Measurements from ENCODE around the gene NXPH1.
A peak's percentile ranks its signal among the peaks of the same experiment; 100 is the strongest.
"Not testable (repeated sequence)": the region's sequence is repeated elsewhere in the genome, so short reads cannot be mapped to it uniquely, and the experiment has no call there.

The NXPH1 gene

DNA sequence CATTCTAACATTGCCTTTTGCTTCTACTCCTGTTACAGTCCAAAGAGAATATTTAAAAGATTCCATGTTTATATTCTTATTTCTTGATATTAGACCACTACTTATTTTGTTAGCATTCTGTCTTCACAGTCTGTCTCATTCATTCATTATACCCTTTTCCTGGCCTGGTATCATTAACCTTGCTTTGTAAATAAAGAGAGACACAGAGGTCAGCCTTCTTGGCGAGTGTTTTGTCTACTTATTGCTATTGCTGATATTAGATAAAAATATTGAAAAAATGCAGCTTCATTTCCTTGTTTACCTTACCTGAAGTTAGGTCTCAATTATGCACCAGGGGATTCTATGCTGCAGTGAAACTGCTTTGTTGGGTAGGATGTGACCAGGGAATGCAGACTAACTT is 179.2 kb downstream of the NXPH1 start:
- DNase-seq, result no peak

DNA sequence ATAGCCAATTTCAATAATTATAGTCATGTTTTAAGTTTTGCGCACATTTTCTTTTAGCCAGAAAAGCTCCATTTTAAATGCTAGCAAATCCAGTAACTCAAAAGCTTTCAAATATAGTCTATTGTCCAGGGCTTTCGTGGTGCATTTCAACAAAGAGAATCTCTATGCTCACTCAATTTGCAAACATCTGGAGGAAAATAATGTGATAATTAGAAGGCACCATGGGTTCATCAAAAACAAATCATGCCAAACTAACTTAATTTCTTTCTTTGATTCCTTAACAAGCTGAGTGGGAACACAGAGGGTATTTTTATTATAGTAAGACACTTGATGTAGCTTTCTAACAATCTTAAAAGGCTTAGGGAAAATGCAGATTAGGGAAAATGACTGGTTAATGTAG is 179.8 kb downstream of the NXPH1 start:
- DNase-seq, result no peak

DNA sequence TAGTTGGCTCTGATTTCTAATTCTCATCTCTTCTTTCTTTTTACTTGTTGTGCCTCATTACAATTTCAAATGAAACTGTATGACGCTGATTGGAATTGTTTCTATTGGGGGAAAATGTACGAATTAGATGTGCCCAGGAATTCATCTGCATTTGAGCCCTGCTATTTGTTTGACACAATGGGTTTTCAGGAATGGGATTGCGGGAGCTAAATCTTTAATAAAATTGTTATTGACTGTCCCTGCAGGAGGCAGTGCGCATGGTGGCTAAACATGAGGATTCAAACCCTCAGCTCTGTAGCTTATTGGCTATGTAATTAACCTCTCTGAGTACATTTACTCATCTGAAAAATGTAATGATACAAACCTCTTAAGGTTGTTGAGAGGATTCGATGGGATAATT is 181.6 kb downstream of the NXPH1 start:
- no peak for DNase-seq

GRCh38 chr7:8618441-8619070 is 185.1 kb downstream of the NXPH1 start:
- DNase-seq, result no peak

GRCh38 chr7:8620169-8620568 is 186.8 kb downstream of the NXPH1 start:
- no peak for DNase-seq

DNA sequence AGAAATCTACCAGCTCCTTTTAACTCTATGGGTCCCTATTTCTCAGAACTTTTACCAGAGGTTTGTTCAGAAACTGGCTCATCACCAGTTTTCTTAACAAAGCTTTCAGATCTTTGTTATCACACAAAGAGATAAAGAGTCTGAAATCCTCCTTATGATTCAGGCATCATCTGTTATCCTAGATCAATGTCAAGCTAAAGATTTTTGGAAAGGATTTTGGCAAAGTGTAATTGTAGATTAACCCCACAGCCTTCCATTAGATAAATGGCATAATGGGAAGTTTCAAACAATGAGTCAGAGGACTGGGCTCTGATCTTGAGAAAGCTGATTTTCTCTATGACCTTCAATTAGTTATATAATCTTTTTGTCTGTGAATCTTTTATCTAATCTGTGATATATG is 192.2 kb downstream of the NXPH1 start:
- no peak for DNase-seq

DNA sequence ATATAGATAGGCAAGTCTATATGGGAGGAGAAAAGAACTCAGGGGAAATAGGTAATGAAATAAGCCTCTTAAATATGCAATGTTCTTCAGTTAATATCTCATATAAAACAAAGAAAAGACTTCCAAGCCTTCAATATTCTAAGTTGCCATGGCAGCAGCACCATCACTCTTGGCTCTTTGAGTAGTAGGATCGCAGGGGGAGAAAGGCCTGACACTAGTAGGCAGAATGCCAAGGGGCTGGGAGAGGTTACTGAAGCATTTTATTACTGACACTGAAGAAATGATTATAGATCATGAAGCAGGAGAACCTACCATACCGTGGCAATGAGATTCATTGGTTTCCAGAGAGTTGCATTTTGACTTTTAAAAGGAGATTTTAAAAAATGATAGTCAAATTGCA is 193.9 kb downstream of the NXPH1 start:
- peak; percentile 9 for DNase-seq

DNA sequence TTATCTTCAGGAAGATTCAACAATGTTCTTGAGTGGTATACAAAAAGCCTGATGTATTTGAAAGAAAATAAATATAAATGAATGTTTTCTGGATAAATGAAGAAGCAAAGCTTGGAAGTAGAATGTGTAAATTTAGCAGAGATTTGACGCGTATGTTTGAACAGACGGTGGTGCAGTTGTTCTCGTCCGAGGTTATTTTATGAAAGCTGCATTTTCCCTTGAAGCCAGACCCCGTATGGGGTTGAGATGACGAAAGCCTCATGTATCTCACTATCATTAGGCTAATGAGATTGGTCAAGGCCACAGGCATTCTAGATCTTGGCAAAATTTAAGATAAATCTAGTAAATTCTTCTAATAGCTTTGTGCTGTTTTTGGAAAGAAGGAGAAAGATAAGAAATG is 195.2 kb downstream of the NXPH1 start:
- peak; percentile 45 for DNase-seq

- no peak for DNase-seq
Observed at GRCh38 chr7:8629504-8629903, 196.1 kb downstream of the NXPH1 start.

DNA sequence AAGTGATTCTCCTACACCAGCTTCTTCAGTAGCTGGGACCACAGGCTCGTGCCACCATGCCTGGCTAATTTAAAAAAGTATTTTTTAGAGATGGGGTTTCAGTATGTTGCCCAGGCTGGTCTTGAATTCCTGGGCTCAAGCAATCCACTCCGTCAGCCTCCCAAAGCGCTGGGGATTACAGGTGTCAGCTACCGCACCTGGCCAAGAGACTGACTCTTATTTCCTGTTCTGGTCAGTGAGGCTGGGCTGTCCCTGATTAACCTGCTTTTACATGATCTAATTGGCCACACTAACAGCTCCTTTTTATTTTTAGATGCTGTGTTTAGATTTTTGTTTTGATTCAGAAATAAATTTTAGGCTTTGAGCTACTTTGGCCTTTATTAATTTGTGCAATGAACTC is 203.9 kb downstream of the NXPH1 start:
- DNase-seq, result no peak

DNA sequence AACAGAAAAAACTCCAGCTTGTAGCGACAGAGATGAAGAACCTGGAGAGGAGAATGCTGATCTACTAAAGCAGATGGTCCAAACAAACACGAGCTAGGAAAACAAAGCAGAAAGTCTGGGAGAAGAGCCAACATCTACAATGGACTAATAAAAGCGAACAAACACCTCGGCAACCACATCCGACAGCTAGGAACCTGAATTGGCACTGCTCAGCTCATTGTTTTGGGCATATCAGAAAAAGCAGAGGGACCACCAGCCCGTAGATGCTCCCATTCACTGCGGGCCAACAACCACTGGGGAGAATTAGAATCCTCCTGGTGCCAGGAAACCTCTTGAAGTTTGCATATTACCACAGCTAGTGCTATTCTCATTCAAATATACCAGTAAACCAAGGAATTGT is 204.7 kb downstream of the NXPH1 start:
- DNase-seq, result peak; percentile 99

DNA sequence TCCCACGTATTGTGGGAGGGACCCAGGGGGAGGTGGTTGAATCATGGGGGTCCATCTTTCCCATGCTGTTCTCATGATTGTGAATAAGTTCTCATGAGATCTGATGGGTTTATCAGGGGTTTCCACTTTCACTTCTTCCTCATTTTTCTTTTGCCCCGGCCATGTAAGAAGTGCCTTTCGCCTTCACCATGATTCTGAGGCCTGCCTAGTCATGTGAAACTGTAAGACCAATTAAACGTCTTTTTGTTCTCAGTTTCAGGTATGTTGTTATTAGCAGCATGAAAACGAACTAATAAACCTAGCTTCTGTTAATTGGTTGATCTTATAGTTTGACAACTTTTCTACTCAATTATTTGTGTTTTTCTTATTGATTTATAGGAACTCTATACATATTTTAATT is 206.3 kb downstream of the NXPH1 start:
- no peak for DNase-seq

GRCh38 chr7:8640671-8641070 is 207.3 kb downstream of the NXPH1 start:
- no peak for DNase-seq

GRCh38 chr7:8668627-8669500 is 235.5 kb downstream of the NXPH1 start:
- no peak for DNase-seq

DNA sequence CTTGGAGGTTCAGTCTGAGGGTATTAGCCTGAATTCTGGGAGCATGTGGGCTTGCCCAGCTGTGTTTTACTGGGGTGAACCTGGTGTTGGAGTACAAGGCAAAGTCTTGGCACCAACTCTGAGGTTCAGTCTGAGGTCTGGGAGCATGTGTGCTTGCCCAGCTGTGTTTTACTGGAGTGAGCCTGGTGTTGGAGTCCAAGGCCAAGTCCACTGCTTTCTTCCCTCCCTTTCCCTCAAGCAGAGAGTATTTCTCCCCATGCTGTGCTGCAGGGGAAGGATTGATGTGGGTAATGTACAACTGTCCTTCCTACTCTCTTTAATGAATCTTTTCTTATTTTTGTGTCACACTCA is 236.1 kb downstream of the NXPH1 start:
- no peak for DNase-seq

DNA sequence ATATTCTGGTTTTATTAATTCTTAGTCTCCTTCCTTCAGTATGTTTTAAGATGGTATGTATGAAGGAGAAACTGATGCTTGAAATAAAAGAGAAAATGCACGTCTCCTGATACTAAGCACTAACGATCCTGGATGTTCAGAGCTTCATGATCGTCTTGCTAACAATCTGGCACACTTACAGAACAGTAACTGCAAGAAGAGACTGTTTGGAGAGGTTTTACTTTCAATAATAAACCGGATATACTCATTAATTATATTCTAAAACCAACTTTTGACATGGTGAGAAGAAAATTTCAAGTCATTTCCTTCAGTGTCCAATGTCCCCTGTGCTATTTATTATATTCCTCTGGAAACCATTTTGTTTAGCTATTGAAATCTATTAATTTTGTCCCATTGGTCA is 251.0 kb downstream of the NXPH1 start:
- DNase-seq, result no peak

DNA sequence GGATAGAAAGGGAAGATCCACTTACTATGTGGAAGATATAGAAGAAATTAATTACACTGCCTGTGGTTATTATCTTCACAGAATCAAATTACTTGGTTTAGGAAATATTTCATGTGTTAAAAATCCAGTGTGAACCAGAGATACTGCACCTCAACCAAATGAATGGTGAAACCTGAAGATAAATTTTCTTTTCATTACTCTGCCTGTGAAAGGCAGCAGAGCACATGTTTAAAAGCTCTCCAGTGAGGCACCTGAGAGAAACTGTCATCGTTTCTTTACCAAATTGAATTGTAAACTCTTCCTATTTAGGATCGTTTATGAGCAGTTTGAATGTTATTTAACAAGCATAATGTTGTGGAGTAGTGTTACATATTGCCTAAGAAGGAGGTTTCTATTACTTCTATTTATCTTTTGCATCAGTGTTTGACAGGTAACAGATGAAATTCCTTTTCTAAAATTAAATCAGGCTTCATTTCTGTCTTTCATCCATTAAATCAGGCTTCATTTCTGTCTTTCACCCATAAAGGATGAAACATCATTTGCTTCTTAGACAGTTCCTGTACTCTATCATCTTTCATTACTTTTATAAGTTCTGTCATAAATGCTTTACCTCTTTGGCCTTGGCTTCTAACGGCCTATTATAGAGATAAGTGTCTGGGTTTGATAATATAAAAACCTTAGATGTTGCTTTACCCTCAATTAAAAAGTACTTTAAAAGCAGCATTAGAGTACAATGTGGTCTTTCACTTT is 266.6 kb downstream of the NXPH1 start:
- no peak for DNase-seq

DNA sequence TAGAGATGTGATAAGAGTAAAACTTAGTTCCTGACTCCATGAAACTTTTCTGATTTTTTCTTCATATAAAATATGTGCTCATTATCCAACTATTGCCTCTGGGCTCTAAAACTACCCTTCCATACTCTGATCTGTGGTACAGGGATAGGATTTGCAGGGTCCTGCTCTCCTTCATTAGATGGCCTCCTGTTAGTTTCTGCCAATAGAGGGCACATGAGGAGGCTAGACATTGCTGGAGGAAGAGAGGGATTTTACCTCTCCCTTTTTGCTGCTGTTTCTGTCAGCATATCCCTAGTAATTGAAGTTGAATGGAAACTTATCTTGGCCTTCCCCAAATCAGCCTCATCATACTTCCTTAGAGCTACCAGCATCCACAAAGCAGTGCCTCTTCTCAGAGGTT is 269.4 kb downstream of the NXPH1 start:
- no peak for DNase-seq

DNA sequence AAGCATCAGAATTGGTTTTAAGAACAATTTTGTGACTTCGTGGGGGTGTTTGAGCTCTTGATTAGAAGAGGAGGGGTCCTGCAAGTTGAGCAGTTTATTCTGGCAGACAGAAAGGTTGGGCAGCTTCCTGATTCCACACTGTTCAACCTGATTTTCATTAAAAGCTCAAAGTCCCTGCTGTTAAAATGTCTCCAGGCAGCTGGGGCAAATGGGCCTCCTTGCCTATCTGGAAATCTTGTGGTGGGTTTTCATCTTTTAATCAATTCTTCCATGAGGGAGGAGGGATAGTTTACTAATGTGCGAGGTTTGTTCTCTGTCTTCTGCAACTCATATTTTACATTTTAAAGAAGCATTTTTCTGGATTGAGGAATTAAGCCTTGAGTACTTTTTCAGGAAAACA is 276.7 kb downstream of the NXPH1 start:
- no peak for DNase-seq

- DNase-seq, result no peak
Observed at GRCh38 chr7:8714791-8715190, 281.4 kb downstream of the NXPH1 start.

GRCh38 chr7:8719102-8719501 is 285.7 kb downstream of the NXPH1 start:
- no peak for DNase-seq

DNA sequence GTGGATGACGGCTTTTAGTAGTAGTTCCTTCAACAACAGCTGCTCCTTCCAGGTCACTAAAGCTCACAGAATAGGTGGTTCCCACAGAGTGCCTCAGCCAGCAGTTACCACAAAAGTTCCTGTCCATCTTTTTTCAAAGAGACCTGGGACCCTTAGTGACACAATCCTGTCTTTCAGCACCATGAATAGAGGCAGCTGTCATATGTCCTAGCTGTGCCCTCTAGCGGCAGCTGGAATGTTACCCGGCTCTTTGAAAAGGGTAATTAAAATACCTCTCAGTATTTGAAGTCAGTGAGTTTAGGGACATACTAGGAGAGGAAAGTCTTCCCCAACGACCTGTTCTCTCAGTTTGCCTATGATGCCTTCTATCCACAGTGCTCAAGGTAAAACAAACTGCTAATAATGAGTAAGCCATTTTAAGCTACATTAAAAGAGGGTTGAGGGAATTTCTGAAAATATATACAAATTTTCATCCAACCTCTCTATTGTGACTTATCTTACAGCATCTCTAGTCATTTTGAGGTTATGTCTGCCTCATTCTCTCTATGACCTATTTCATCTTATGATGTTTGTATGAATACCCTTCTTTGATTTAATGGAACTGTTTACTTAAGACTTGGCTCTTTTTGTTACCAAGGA is 290.8 kb downstream of the NXPH1 start:
- DNase-seq, result peak; percentile 79

- DNase-seq, result not testable (repeated sequence)
Observed at GRCh38 chr7:8731756-8732155, 298.3 kb downstream of the NXPH1 start.

DNA sequence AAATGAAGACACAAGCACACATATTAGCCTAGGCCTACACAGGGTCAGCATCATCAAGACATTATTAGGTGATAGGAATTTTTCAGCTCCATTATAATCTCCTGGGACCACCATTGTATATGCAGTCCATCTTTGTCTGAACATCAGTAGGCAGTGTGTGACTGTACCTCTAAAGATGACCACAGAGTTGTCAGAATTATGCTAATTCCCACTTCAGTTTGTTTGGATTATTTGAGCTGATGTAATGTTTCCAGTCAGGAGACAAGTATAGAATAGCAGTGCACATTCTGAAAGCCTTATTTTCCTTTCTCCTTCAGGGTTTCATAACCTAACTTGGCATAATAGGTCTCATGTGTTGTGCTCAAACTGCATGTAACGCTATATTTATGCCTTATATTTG is 306.4 kb downstream of the NXPH1 start:
- DNase-seq, result no peak
